MCF 10A (cell line): ENCODE results near the gene TRPM1. TPM values are rescaled to one million over a fixed set of nuclear protein-coding genes. Genes with fewer than 3 reads are reported as not detected.

ENCODE experiments used
- BruUV-seq: library from RNA; stranded (reverse); fragments of 400-500 nt; replicated peaks from 2 replicates; lab custom pipeline; 2021; lab: Mats Ljungman, UMichigan
- CTCF ChIA-PET: fragments of 300-600 bp; sonication (Branson Sonifier 250); formaldehyde crosslinking; extraction: SDS; loops from one replicate; lab custom pipeline; 2021; ENCODE audit warnings: antibody characterized with exemption, inconsistent platforms; lab: Yijun Ruan, JAX
- POLR2A ChIA-PET: fragments of 300-600, 350-650 bp; sonication (Branson Sonifier 250); formaldehyde crosslinking; extraction: SDS; loops from one replicate; lab custom pipeline; 2020; ENCODE audit warnings: antibody characterized with exemption, inconsistent platforms; lab: Yijun Ruan, JAX
- DNase-seq: peaks from one replicate; pipeline ENCODE4 v3.0.0-alpha.2; 2018; ENCODE audit not compliant: unreplicated experiment
- H3K27ac Mint-ChIP-seq: one replicate; pipeline ENCODE4 v1.8.0; 2022; ENCODE audit warnings: mild to moderate bottlenecking, low read depth, mixed read lengths; ENCODE audit not compliant: unreplicated experiment
- H3K27me3 Mint-ChIP-seq: one replicate; pipeline ENCODE4 v1.8.0; 2022; ENCODE audit warnings: mixed read lengths; ENCODE audit not compliant: insufficient read depth, unreplicated experiment
- H3K36me3 Mint-ChIP-seq: one replicate; pipeline ENCODE4 v1.8.0; 2022; ENCODE audit warnings: mild to moderate bottlenecking, moderate library complexity, mixed read lengths; ENCODE audit not compliant: insufficient read depth, unreplicated experiment
- H3K4me1 Mint-ChIP-seq: one replicate; pipeline ENCODE4 v1.8.0; 2022; ENCODE audit warnings: mixed read lengths; ENCODE audit not compliant: insufficient read depth, unreplicated experiment
- H3K4me3 Mint-ChIP-seq: one replicate; pipeline ENCODE4 v1.8.0; 2022; ENCODE audit warnings: mild to moderate bottlenecking, moderate library complexity, mixed read lengths; ENCODE audit not compliant: unreplicated experiment
- H3K9me3 Mint-ChIP-seq: one replicate; pipeline ENCODE4 v1.8.0; 2022; ENCODE audit warnings: mixed read lengths; ENCODE audit not compliant: unreplicated experiment
- CTCF ChIP-seq: fragments of 200-600 bp; IDR thresholded peaks from one replicate; pipeline ENCODE4 v1.8.0; 2022; ENCODE audit warnings: antibody characterized with exemption, mild to moderate bottlenecking; ENCODE audit not compliant: unreplicated experiment
- intact Hi-C: fragments of 100-400 bp; cut with micrococcal nuclease; formaldehyde crosslinking; loops from 2 replicates; pipeline ENCODE4 v1.14.1; 2022
- microRNA-seq: library from miRNA; unstranded; fragments of <30 nt; microRNA quantifications from one replicate; pipeline ENCODE4 v1.2.0, GENCODE V29; 2022
- total RNA-seq: library from RNA; stranded (reverse); gene quantifications from 2 replicates; pipeline ENCODE4 v1.2.3, GENCODE V29; 2022

TRPM1 gene
- total RNA-seq, 1 experiment from 2014 or later: not detected

DNA sequence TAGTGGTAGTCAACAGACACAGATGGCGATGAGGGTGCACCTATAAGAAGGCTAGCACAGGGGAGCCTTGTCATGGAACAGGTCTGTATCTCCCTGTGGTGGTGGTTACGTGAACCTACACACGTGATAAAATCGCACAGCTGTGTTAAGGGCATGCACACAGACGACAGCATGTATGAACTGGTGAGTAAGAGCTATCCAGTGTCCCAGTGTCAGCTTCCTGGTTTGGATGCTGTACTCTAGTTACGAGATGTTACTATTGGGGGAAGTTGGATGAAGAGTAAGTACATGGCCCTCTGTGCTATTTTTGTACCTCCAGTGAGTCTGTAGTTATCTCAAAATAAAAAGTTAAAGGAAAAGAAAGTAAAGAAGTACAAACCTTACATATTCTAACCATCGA lies 148.3 kb downstream of the TRPM1 start:
- BruUV-seq: no TSS peak
- POLR2A ChIA-PET: interaction anchor here (1.0 to 2.2 kb wide), 3 partner anchors 9 to 373 kb away, joined by 3 to 6 read pairs (median 5); partner anchors contain the start of genes KLF13 and MTMR10
- no peak for DNase-seq
- no peaks in the 10 kb centered on the region for H3K27me3 Mint-ChIP-seq
- no peaks in the 10 kb centered on the region for H3K9me3 Mint-ChIP-seq
- peaks cover 12% of the 10 kb centered on the region for H3K4me1 Mint-ChIP-seq
- intact Hi-C loops: loop anchor here (5.0 kb wide), 1 partner anchor 174 kb away; no protein-coding TSS in a partner anchor
- CTCF ChIA-PET: interaction anchor here (1.1 to 1.7 kb wide), 3 partner anchors 10 to 537 kb away, joined by 3 to 6 read pairs (median 4); no protein-coding TSS in a partner anchor
- no peak for TF ChIP-seq CTCF
- H3K27ac Mint-ChIP-seq: no peak overlapping the region
- H3K36me3 Mint-ChIP-seq: peaks cover 85% of the 10 kb centered on the region
- H3K4me3 Mint-ChIP-seq: no peak overlapping the region

Small RNAs within 50 kb of the gene (microRNA-seq; reads per million reads assigned to microRNA genes)
- not detected for gene MIR211

Other genes with a start within 250 kb of the TRPM1 start
- gene FAN1, start 197.8 kb downstream of the TRPM1 start, total RNA-seq: 22.4 and 29.8 TPM in 2 replicates
- 11.4 and 13.0 TPM in 2 replicates for gene MTMR10, start 110.1 kb downstream of the TRPM1 start, total RNA-seq
- gene KLF13, start 225.1 kb upstream of the TRPM1 start, total RNA-seq: 83.1 and 110 TPM in 2 replicates